Thyroid gland (tissue), 4 donors: Measurements from ENCODE around the gene TMEM121B. TPM values are rescaled to one million over a fixed set of nuclear protein-coding genes. Genes with fewer than 3 reads are reported as not detected.

Experiments
- DNase-seq, 2 donors: peaks; one replicate each; pipeline ENCODE4 v3.0.0-alpha.2; 2019
- H3K27ac ChIP-seq, 3 donors: fragments of 200-600 bp; sonication (generic); 1 replicate in 2 of 3; 2 replicates in 1 of 3; pipeline ENCODE4 v1.5.1; 2016 to 2019; ENCODE audit warnings: mild to moderate bottlenecking in 1 of 3, moderate library complexity in 1 of 3
- H3K27me3 ChIP-seq: fragments of 200-600 bp; sonication (generic); one replicate; pipeline ENCODE4 v1.5.1; 2019
- H3K36me3 ChIP-seq, 2 donors: fragments of 200-600 bp; sonication (generic); one replicate each; pipeline ENCODE4 v1.5.1; 2016 to 2019
- H3K4me1 ChIP-seq, 2 donors: fragments of 200-600 bp; sonication (generic); one replicate each; pipeline ENCODE4 v1.5.1; 2017 to 2019
- H3K4me3 ChIP-seq, 3 donors: fragments of 200-600 bp; sonication (generic); replicated peaks in 1 of 3; 1 replicate in 2 of 3; 2 replicates in 1 of 3; pipeline ENCODE4 v1.5.1; 2016; ENCODE audit warnings: mild to moderate bottlenecking in 1 of 3
- H3K9me3 ChIP-seq: fragments of 200-600 bp; sonication (generic); one replicate; pipeline ENCODE4 v1.5.1; 2017
- CTCF ChIP-seq, 6 experiments: fragments of 200-600 bp in 3 of 6; fragments of 450-650 bp in 3 of 6; sonication (generic) in 3 of 6; IDR thresholded peaks; one replicate each; pipeline ENCODE4 v1.5.1; 2016 to 2019; ENCODE audit warnings: antibody characterized with exemption in 6 of 6, mild to moderate bottlenecking in 2 of 6, inconsistent platforms in 1 of 6, moderate library complexity in 1 of 6
- POLR2A ChIP-seq, 2 donors: fragments of 450-650 bp; IDR thresholded peaks; one replicate each; pipeline ENCODE4 v1.6.1; 2017; ENCODE audit warnings: antibody characterized with exemption in 2 of 2, mild to moderate bottlenecking in 2 of 2, moderate library complexity in 1 of 2
- WGBS, 2 donors: methylation state at CpG; one replicate each; pipeline ENCODE4 v1.1.5; 2017; 5-methylcytosine and 5-hydroxymethylcytosine counted together
- intact Hi-C: fragments of 100-400 bp; cut with DNase I; formaldehyde crosslinking; loops from one replicate; pipeline ENCODE4 v1.15.1; 2023
- total RNA-seq, 4 donors: library from RNA; depleted of rRNA; stranded (reverse); fragments of >200 nt; gene quantifications; one replicate each; pipeline ENCODE4 v1.2.3, GENCODE V29; 2016

TMEM121B gene
- total RNA-seq, 4 donors from 2014 or later: 0.10 to 0.17 TPM; not detected in 2

- Histone ChIP-seq H3K27ac (no peak overlapping the region), H3K4me1 (peaks cover 15 to 20% of the 10 kb centered on the region in 2 donors), H3K27me3 (no peaks in the 10 kb centered on the region), H3K4me3 (no peak overlapping the region), H3K9me3 (no peaks in the 10 kb centered on the region), H3K36me3 (no peaks in the 10 kb centered on the region)
- DNase-seq: no peak
- TF ChIP-seq CTCF (IDR thresholded peaks at IDR 0.05) (no peak), POLR2A (IDR thresholded peaks at IDR 0.05) (no peak)
- intact Hi-C loops: no loop called here
- WGBS, 2 donors: 94 to 100% methylated on average over 3 of the region's 3 CpGs
Observed at GRCh38 chr22:17161991-17162390, 40.8 kb upstream of the TMEM121B start.

GRCh38 chr22:17159504-17159951 is 38.4 kb upstream of the TMEM121B start:
- Histone ChIP-seq H3K27me3 (no peaks in the 10 kb centered on the region), H3K9me3 (no peaks in the 10 kb centered on the region), H3K4me3 (peak overlapping the region; percentile 63 to 97 (median 79)), H3K4me1 (peaks cover 15 to 20% of the 10 kb centered on the region in 2 donors), H3K27ac (peak overlapping the region; percentile 35 to 87 (median 76)), H3K36me3 (no peaks in the 10 kb centered on the region)
- DNase-seq: peak; percentile 49 to 59
- intact Hi-C loops: no loop called here
- WGBS, 2 donors: 2 to 7% methylated on average over 20 to 32 of the region's 35 CpGs
- TF ChIP-seq CTCF (IDR thresholded peaks at IDR 0.05) (no peak), POLR2A (IDR thresholded peaks at IDR 0.05) (no peak)

GRCh38 chr22:17158568-17159503 is 37.7 kb upstream of the TMEM121B start, which contains the start of gene HDHD5:
TSS of gene HDHD5 (minus strand) at chr22:17159277. CDS start at chr22:17159251, 26 bp downstream.
- intact Hi-C loops: no loop called here
- Histone ChIP-seq H3K27ac (peak within 1 kb of the TSS; percentile 52 to 87 (median 76)), H3K4me1 (peaks cover 15 to 20% of the 10 kb centered on the region in 2 donors), H3K4me3 (peak within 1 kb of the TSS; percentile 63 to 97 (median 79)), H3K9me3 (no peaks in the 10 kb centered on the region), H3K27me3 (no peaks in the 10 kb centered on the region), H3K36me3 (no peaks in the 10 kb centered on the region)
- 0% methylated on average over 1 to 27 of the region's 114 CpGs for WGBS, 2 donors
- DNase-seq: peak; percentile 94 to 95
- TF ChIP-seq POLR2A (IDR thresholded peaks at IDR 0.05) (peak in 1 of 2 donors; percentile 47), CTCF (IDR thresholded peaks at IDR 0.05) (no peak)

GRCh38 chr22:17158176-17158567 is 37.0 kb upstream of the TMEM121B start:
- no peak for DNase-seq
- TF ChIP-seq CTCF (IDR thresholded peaks at IDR 0.05) (no peak), POLR2A (IDR thresholded peaks at IDR 0.05) (no peak)
- Histone ChIP-seq H3K4me3 (peak overlapping the region in 2 of 3 donors; percentile 63 to 79), H3K27ac (peak overlapping the region; percentile 52 to 87 (median 76)), H3K27me3 (no peaks in the 10 kb centered on the region), H3K9me3 (no peaks in the 10 kb centered on the region), H3K4me1 (peaks cover 15 to 20% of the 10 kb centered on the region in 2 donors), H3K36me3 (no peaks in the 10 kb centered on the region)
- intact Hi-C loops: no loop called here
- 46 to 48% methylated on average over 17 of the region's 17 CpGs for WGBS, 2 donors

GRCh38 chr22:17157714-17158113 is 36.6 kb upstream of the TMEM121B start:
- TF ChIP-seq POLR2A (IDR thresholded peaks at IDR 0.05): no peak
- TF ChIP-seq CTCF (IDR thresholded peaks at IDR 0.05): no peak
- Histone ChIP-seq H3K4me1 (peaks cover 15 to 20% of the 10 kb centered on the region in 2 donors), H3K27ac (no peak overlapping the region), H3K4me3 (no peak overlapping the region), H3K9me3 (no peaks in the 10 kb centered on the region), H3K36me3 (no peaks in the 10 kb centered on the region), H3K27me3 (no peaks in the 10 kb centered on the region)
- 89 to 96% methylated on average over 3 of the region's 3 CpGs for WGBS, 2 donors
- intact Hi-C loops: no loop called here
- no peak for DNase-seq
